Measurements from ENCODE around the gene RBM33. TPM values are rescaled to one million over a fixed set of nuclear protein-coding genes. Genes with fewer than 3 reads are reported as not detected.

Gene RBM33
- total and polyA plus RNA-seq, 2 of the 8 experiments (the other 6 are each of a cell fraction or from before 2014, with no cell fraction given): 16.5 to 64.6 TPM

DNA sequence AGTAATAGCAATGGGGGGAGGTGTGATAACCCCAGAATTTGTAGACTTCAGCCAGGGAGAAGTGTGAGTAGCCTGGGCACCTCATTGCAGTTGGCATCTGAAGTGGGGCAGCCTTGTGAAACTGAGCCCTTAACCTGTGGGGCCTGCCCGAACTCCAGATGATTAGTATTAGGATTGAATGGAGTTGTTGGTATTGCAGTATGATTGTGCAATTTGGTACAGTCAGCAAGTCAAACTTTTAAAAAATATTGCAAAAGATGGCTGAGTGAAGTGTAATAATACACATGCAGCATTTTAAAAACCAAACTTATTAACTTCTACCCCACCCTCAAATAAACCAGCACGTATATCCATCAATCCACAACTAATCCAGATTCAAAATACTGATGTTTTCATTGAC is 9.3 kb downstream of the RBM33 start:
- Histone ChIP-seq H3K36me3 (ENCODE audit: control insufficient read depth in 2 of 4, insufficient read depth in 4 of 4, low read length in 3 of 4) (peaks cover 0 to 3% (median 0%) of the 10 kb centered on the region in 4 experiments; a peak in 1 of 8 replicates), H2AK5ac (ENCODE audit: low read depth, low read length) (no peak overlapping the region), H3K79me2 (ENCODE audit: control insufficient read depth in 1 of 2, insufficient read depth in 2 of 2, low read length in 2 of 2) (peaks cover 32 to 100% of the 10 kb centered on the region in 2 experiments), H3K14ac (ENCODE audit: insufficient read length) (no peak overlapping the region), H3K27me3 (replicated peaks in 1 of 4; ENCODE audit: control insufficient read depth in 3 of 4, extremely low read depth in 1 of 4, insufficient read depth in 3 of 4, low read length in 3 of 4) (no peaks in the 10 kb centered on the region), H4K20me1 (replicated peaks in 1 of 2; ENCODE audit: control insufficient read depth in 1 of 2, insufficient read depth in 2 of 2, low read length in 2 of 2) (peaks cover 17 to 24% of the 10 kb centered on the region in 2 experiments), H2AFZ (ENCODE audit: low read length) (no peak overlapping the region), H4K8ac (ENCODE audit: extremely low read depth, insufficient read depth, low read length) (no peak overlapping the region), H4K5ac (ENCODE audit: insufficient read length, low read depth, low read length) (no peak overlapping the region), H3K23me2 (ENCODE audit: low read depth, low read length) (no peaks in the 10 kb centered on the region), H2BK5ac (ENCODE audit: low read depth, low read length) (no peak overlapping the region), H3K9ac (replicated peaks in 1 of 4; ENCODE audit: extremely low read depth in 1 of 4, low read depth in 3 of 4, low read length in 3 of 4) (no peak overlapping the region; a peak in 1 of 7 replicates), H2BK120ac (replicated peaks; ENCODE audit: low read depth, low read length) (no peak overlapping the region), H3K9me3 (ENCODE audit: insufficient read depth in 2 of 2, low read depth in 1 of 2, low read length in 1 of 2) (peaks cover 0 to 7% of the 10 kb centered on the region in 2 experiments; a peak in 1 of 4 replicates), H3K27ac (ENCODE audit: low read depth, low read length) (no peak overlapping the region), H2BK15ac (ENCODE audit: low read length) (no peak overlapping the region), H2BK20ac (ENCODE audit: low read length) (no peak overlapping the region), H3K79me1 (ENCODE audit: low read depth, low read length) (peaks cover 11% of the 10 kb centered on the region), H3K4me2 (ENCODE audit: insufficient read depth in 1 of 2, low read depth in 2 of 2, low read length in 2 of 2) (no peak overlapping the region), H3K4me1 (replicated peaks in 1 of 4; ENCODE audit: control insufficient read depth in 3 of 4, insufficient read depth in 4 of 4, low read length in 3 of 4) (no peaks in the 10 kb centered on the region), H4K91ac (replicated peaks; ENCODE audit: insufficient read length, low read length) (no peak overlapping the region), H3K56ac (replicated peaks; ENCODE audit: insufficient read length, low read depth, low read length) (no peak overlapping the region), H3K4me3 (ENCODE audit: extremely low read depth in 1 of 4, insufficient read depth in 2 of 4, low read depth in 3 of 4, low read length in 4 of 4) (no peak overlapping the region), H3K4ac (replicated peaks; ENCODE audit: insufficient read length, low read depth, low read length) (no peak overlapping the region), H2BK12ac (ENCODE audit: low read depth, low read length) (no peak overlapping the region), H3K23ac (ENCODE audit: insufficient read length) (no peak overlapping the region), H3K18ac (ENCODE audit: extremely low read depth, low read length) (no peak overlapping the region)
- WGBS, 2 experiments (ENCODE audit: extremely low coverage in 1 of 2, insufficient coverage in 1 of 2, insufficient read length in 1 of 2, insufficient replicate concordance in 2 of 2, low coverage in 1 of 2, low lambda C conversion rate in 2 of 2, missing lambda C conversion rate in 1 of 2): 88 to 100% methylated on average over 1 to 2 of the region's 2 CpGs
- FAIRE-seq (no peak), DNase-seq (ENCODE audit: low read depth in 1 of 2, low spot score in 2 of 2) (no peak)
- TF ChIP-seq CEBPB (IDR thresholded peaks at IDR 0.05; ENCODE audit: low read depth, low read length) (no peak), CBX8 (IDR thresholded peaks at IDR 0.05; ENCODE audit: borderline replicate concordance, low read depth, low read length) (no peak), CREB1 (IDR thresholded peaks at IDR 0.05) (no peak)
- TF ChIP-seq, protein P1, sequence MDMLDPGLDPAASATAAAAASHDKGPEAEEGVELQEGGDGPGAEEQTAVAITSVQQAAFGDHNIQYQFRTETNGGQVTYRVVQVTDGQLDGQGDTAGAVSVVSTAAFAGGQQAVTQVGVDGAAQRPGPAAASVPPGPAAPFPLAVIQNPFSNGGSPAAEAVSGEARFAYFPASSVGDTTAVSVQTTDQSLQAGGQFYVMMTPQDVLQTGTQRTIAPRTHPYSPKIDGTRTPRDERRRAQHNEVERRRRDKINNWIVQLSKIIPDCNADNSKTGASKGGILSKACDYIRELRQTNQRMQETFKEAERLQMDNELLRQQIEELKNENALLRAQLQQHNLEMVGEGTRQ (IDR thresholded peaks at IDR 0.05; ENCODE audit: low read length): no peak
- POLR2A ChIA-PET (ENCODE audit: partially characterized antibody): interaction anchor here (1.2 kb wide), 1 partner anchor 10 kb away, joined by 4 read pairs; the partner anchor contains the start of gene RBM33
- CTCF ChIA-PET (ENCODE audit: partially characterized antibody): no interaction called here
